Ammon's horn (tissue), 1 donor: ENCODE data around the gene SYK.

Experiments
- DNase-seq: peaks from one replicate; pipeline ENCODE4 v3.0.0-alpha.2; 2016; ENCODE audit warnings: low spot score

SYK gene

DNA sequence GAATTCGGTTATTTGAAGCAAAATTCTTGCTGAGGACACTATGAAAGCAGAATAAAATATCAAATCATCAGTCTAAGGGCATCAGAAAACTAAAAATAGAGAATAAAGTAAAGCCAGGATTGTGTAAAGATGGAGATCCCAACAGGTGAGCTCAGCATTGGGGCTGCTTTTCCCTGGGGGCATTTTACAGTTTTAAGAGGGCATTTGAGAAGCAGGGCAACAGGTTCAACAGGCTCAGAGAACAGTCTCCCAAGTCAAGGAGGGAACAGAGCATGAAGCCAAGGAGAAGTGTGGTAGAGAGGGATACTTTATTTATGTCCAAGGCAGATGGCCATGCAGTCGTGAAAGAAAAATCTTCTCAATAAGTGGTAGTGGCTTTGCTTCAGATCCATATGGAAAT lies 145.4 kb downstream of the SYK start:
- no peak for DNase-seq
